ENCODE data around the gene TMEM178A. TPM values are rescaled to one million over a fixed set of nuclear protein-coding genes. Genes with fewer than 3 reads are reported as not detected.

TMEM178A gene
- total and polyA plus RNA-seq, 2 experiments from 2014 or later: 0.32 TPM; not detected in 1

- DNase-seq: no peak
- Histone ChIP-seq H3K4me2 (ENCODE audit: unreplicated experiment) (no peak overlapping the region), H3K36me3 (ENCODE audit: low read depth) (no peaks in the 10 kb centered on the region), H3K27ac (no peak overlapping the region), H2AFZ (no peak overlapping the region), H3K9me3 (ENCODE audit: low read depth) (no peaks in the 10 kb centered on the region), H3K27me3 (replicated peaks; ENCODE audit: insufficient read depth) (no peaks in the 10 kb centered on the region), H3K4me3 (no peak overlapping the region), H3K79me2 (ENCODE audit: insufficient read depth) (no peaks in the 10 kb centered on the region), H3K4me1 (ENCODE audit: insufficient read depth) (no peaks in the 10 kb centered on the region), H3K9ac (no peak overlapping the region), H3F3A (ENCODE audit: insufficient read depth) (no peaks in the 10 kb centered on the region), H4K20me1 (ENCODE audit: insufficient read depth) (no peaks in the 10 kb centered on the region), H3K9me2 (ENCODE audit: insufficient read depth) (no peaks in the 10 kb centered on the region)
- in situ Hi-C loops (cut with MboI): no loop called here
- WGBS, 2 experiments (ENCODE audit: low coverage in 1 of 2, low lambda C conversion rate in 2 of 2, missing lambda C conversion rate in 2 of 2): 74 to 82% methylated on average over 3 of the region's 3 CpGs
- no peak for TF ChIP-seq EZH2 (IDR thresholded peaks at IDR 0.05; ENCODE audit: insufficient read depth, poor library complexity, severe bottlenecking)
- TF ChIP-seq EZH2phosphoT487 (IDR thresholded peaks at IDR 0.05; ENCODE audit: insufficient read depth, low read depth): no peak
These were observed 50.1 kb downstream of the TMEM178A start for GRCh38 chr2:39715822-39716221.

GRCh38 chr2:39717067-39717466, 51.4 kb downstream of the TMEM178A start:
- Histone ChIP-seq H3F3A (ENCODE audit: insufficient read depth) (no peaks in the 10 kb centered on the region), H3K27me3 (replicated peaks; ENCODE audit: insufficient read depth) (no peaks in the 10 kb centered on the region), H3K4me3 (no peak overlapping the region), H3K9ac (no peak overlapping the region), H3K9me2 (ENCODE audit: insufficient read depth) (no peaks in the 10 kb centered on the region), H3K9me3 (ENCODE audit: low read depth) (no peaks in the 10 kb centered on the region), H3K36me3 (ENCODE audit: low read depth) (no peaks in the 10 kb centered on the region), H3K4me1 (ENCODE audit: insufficient read depth) (no peaks in the 10 kb centered on the region), H4K20me1 (ENCODE audit: insufficient read depth) (no peaks in the 10 kb centered on the region), H3K27ac (no peak overlapping the region), H2AFZ (no peak overlapping the region), H3K4me2 (ENCODE audit: unreplicated experiment) (no peak overlapping the region), H3K79me2 (ENCODE audit: insufficient read depth) (no peaks in the 10 kb centered on the region)
- DNase-seq: no peak
- no peak for TF ChIP-seq EZH2phosphoT487 (IDR thresholded peaks at IDR 0.05; ENCODE audit: insufficient read depth, low read depth)
- TF ChIP-seq EZH2 (IDR thresholded peaks at IDR 0.05; ENCODE audit: insufficient read depth, poor library complexity, severe bottlenecking): no peak
- WGBS, 2 experiments (ENCODE audit: low coverage in 1 of 2, low lambda C conversion rate in 2 of 2, missing lambda C conversion rate in 2 of 2): 73 to 75% methylated on average over 12 of the region's 12 CpGs
- in situ Hi-C loops (cut with MboI): no loop called here

GRCh38 chr2:39718483-39718882, 52.8 kb downstream of the TMEM178A start:
- Histone ChIP-seq H3F3A (ENCODE audit: insufficient read depth) (no peaks in the 10 kb centered on the region), H3K27ac (no peak overlapping the region), H3K9me3 (ENCODE audit: low read depth) (no peaks in the 10 kb centered on the region), H2AFZ (no peak overlapping the region), H3K27me3 (replicated peaks; ENCODE audit: insufficient read depth) (no peaks in the 10 kb centered on the region), H3K79me2 (ENCODE audit: insufficient read depth) (no peaks in the 10 kb centered on the region), H3K36me3 (ENCODE audit: low read depth) (no peaks in the 10 kb centered on the region), H4K20me1 (ENCODE audit: insufficient read depth) (no peaks in the 10 kb centered on the region), H3K4me1 (ENCODE audit: insufficient read depth) (0 out of 2 replicates have a peak, but pooled peaks cover 1% of the 10 kb centered on the region), H3K9ac (no peak overlapping the region), H3K9me2 (ENCODE audit: insufficient read depth) (no peaks in the 10 kb centered on the region), H3K4me2 (ENCODE audit: unreplicated experiment) (no peak overlapping the region), H3K4me3 (no peak overlapping the region)
- TF ChIP-seq EZH2 (IDR thresholded peaks at IDR 0.05; ENCODE audit: insufficient read depth, poor library complexity, severe bottlenecking): no peak
- no peak for TF ChIP-seq EZH2phosphoT487 (IDR thresholded peaks at IDR 0.05; ENCODE audit: insufficient read depth, low read depth)
- in situ Hi-C loops (cut with MboI): no loop called here
- DNase-seq: no peak
- WGBS, 2 experiments (ENCODE audit: low coverage in 1 of 2, low lambda C conversion rate in 2 of 2, missing lambda C conversion rate in 2 of 2): 84 to 86% methylated on average over 9 of the region's 9 CpGs

- Histone ChIP-seq H3K27me3 (replicated peaks; ENCODE audit: insufficient read depth) (no peaks in the 10 kb centered on the region), H3K9me3 (ENCODE audit: low read depth) (no peaks in the 10 kb centered on the region), H4K20me1 (ENCODE audit: insufficient read depth) (no peaks in the 10 kb centered on the region), H3K4me3 (no peak overlapping the region), H3K27ac (no peak overlapping the region), H3F3A (ENCODE audit: insufficient read depth) (no peaks in the 10 kb centered on the region), H3K9ac (no peak overlapping the region), H3K4me1 (ENCODE audit: insufficient read depth) (peaks cover 10% of the 10 kb centered on the region), H3K9me2 (ENCODE audit: insufficient read depth) (no peaks in the 10 kb centered on the region), H3K4me2 (ENCODE audit: unreplicated experiment) (no peak overlapping the region), H2AFZ (no peak overlapping the region), H3K79me2 (ENCODE audit: insufficient read depth) (no peaks in the 10 kb centered on the region), H3K36me3 (ENCODE audit: low read depth) (no peaks in the 10 kb centered on the region)
- in situ Hi-C loops (cut with MboI): no loop called here
- TF ChIP-seq EZH2phosphoT487 (IDR thresholded peaks at IDR 0.05; ENCODE audit: insufficient read depth, low read depth) (no peak), EZH2 (IDR thresholded peaks at IDR 0.05; ENCODE audit: insufficient read depth, poor library complexity, severe bottlenecking) (no peak)
- no peak for DNase-seq
- WGBS, 2 experiments (ENCODE audit: low coverage in 1 of 2, low lambda C conversion rate in 2 of 2, missing lambda C conversion rate in 2 of 2): 49% methylated on average over 8 of the region's 8 CpGs
These were observed 53.6 kb downstream of the TMEM178A start for GRCh38 chr2:39719317-39719716.

- in situ Hi-C loops (cut with MboI): no loop called here
These were observed 55.3 kb downstream of the TMEM178A start for GRCh38 chr2:39720970-39721369.

More at GRCh38 chr2:39720970-39721369, 55.3 kb downstream of the TMEM178A start:
- 58 to 70% methylated on average over 2 of the region's 2 CpGs for WGBS, 2 experiments (ENCODE audit: low coverage in 1 of 2, low lambda C conversion rate in 2 of 2, missing lambda C conversion rate in 2 of 2)
- Histone ChIP-seq H3K9ac (no peak overlapping the region), H2AFZ (no peak overlapping the region), H3K9me3 (ENCODE audit: low read depth) (no peaks in the 10 kb centered on the region), H3K36me3 (ENCODE audit: low read depth) (no peaks in the 10 kb centered on the region), H4K20me1 (ENCODE audit: insufficient read depth) (no peaks in the 10 kb centered on the region), H3K4me1 (ENCODE audit: insufficient read depth) (peaks cover 21% of the 10 kb centered on the region), H3K79me2 (ENCODE audit: insufficient read depth) (no peaks in the 10 kb centered on the region), H3K27ac (no peak overlapping the region), H3F3A (ENCODE audit: insufficient read depth) (no peaks in the 10 kb centered on the region), H3K4me3 (no peak overlapping the region), H3K4me2 (ENCODE audit: unreplicated experiment) (no peak overlapping the region), H3K27me3 (replicated peaks; ENCODE audit: insufficient read depth) (no peaks in the 10 kb centered on the region), H3K9me2 (ENCODE audit: insufficient read depth) (no peaks in the 10 kb centered on the region)
- TF ChIP-seq EZH2 (IDR thresholded peaks at IDR 0.05; ENCODE audit: insufficient read depth, poor library complexity, severe bottlenecking): no peak
- no peak for TF ChIP-seq EZH2phosphoT487 (IDR thresholded peaks at IDR 0.05; ENCODE audit: insufficient read depth, low read depth)
- DNase-seq: no peak

Data from GM23248 (cell line).